Stimulated activated CD4-positive, alpha-beta T cell treated with anti-CD3 and anti-CD28 coated beads, Interleukin-12 subunit alpha, Interleukin-12 subunit beta, amount 100 ng/mL, for 48 hours (primary cell): ENCODE results near the gene PROSER3.

Experiments used
- DNase-seq, 3 donors: peaks; one replicate each; pipeline ENCODE4 v3.0.0-alpha.2; 2020; ENCODE audit warnings: low read depth in 2 of 3, low spot score in 1 of 3

Gene PROSER3

GRCh38 chr19:35757749-35758608, at the start of gene PROSER3:
PROSER3 (plus strand) TSS chr19:35758176; CDS start chr19:35758216, 40 bp downstream.
- peak; percentile 96 to 99 (median 98) for DNase-seq

GRCh38 chr19:35708391-35708790, 49.6 kb upstream of the PROSER3 start:
- no peak for DNase-seq

- DNase-seq: peak; percentile 54 to 72 (median 64)
Measured at GRCh38 chr19:35710784-35711723, 46.9 kb upstream of the PROSER3 start.

- DNase-seq: peak; percentile 76 to 83 (median 77)
Measured at GRCh38 chr19:35712567-35713505, 45.1 kb upstream of the PROSER3 start.

GRCh38 chr19:35713506-35713850, 44.5 kb upstream of the PROSER3 start:
- no peak for DNase-seq

GRCh38 chr19:35713904-35714495, 44.0 kb upstream of the PROSER3 start:
- DNase-seq: no peak

GRCh38 chr19:35714601-35715354, 43.2 kb upstream of the PROSER3 start:
- DNase-seq: no peak

- DNase-seq: no peak
Measured at GRCh38 chr19:35715355-35715809, 42.6 kb upstream of the PROSER3 start.

GRCh38 chr19:35715981-35716800, 41.8 kb upstream of the PROSER3 start:
- DNase-seq: no peak

- DNase-seq: peak; percentile 92 to 96 (median 94)
Measured at GRCh38 chr19:35716801-35717664, 40.9 kb upstream of the PROSER3 start.

GRCh38 chr19:35717665-35718344, 40.2 kb upstream of the PROSER3 start, which contains the start of gene KMT2B:
KMT2B (plus strand) TSS chr19:35718003; CDS start chr19:35718019, 16 bp downstream.
- DNase-seq: no peak

GRCh38 chr19:35718345-35719041, 39.5 kb upstream of the PROSER3 start:
- peak in 1 of 3 donors; percentile 58 for DNase-seq

- DNase-seq: no peak
Measured at GRCh38 chr19:35719402-35720162, 38.4 kb upstream of the PROSER3 start.

- DNase-seq: no peak
Measured at GRCh38 chr19:35720163-35720524, 37.8 kb upstream of the PROSER3 start.

GRCh38 chr19:35720648-35721047, 37.3 kb upstream of the PROSER3 start:
- DNase-seq: no peak

GRCh38 chr19:35721374-35721773, 36.6 kb upstream of the PROSER3 start:
- no peak for DNase-seq
